HFFc6 (cell line): ENCODE measurements around the gene CPPED1. TPM values are rescaled to one million over a fixed set of nuclear protein-coding genes. Genes with fewer than 3 reads are reported as not detected.

Source experiments
- DNase-seq: peaks from one replicate; pipeline ENCODE4 v3.0.0-alpha.2; 2018
- H3K27ac Mint-ChIP-seq: 2 replicates; pipeline ENCODE4 v1.8.0; 2020; ENCODE audit warnings: mild to moderate bottlenecking, mixed read lengths
- H3K27me3 Mint-ChIP-seq: 2 replicates; pipeline ENCODE4 v1.8.0; 2021; ENCODE audit warnings: mild to moderate bottlenecking, moderate library complexity, mixed read lengths; ENCODE audit not compliant: insufficient read depth
- H3K36me3 Mint-ChIP-seq: 2 replicates; pipeline ENCODE4 v1.8.0; 2021; ENCODE audit warnings: low read depth, mixed read lengths
- H3K4me1 Mint-ChIP-seq: 2 replicates; pipeline ENCODE4 v1.8.0; 2020; ENCODE audit warnings: low read depth, mixed read lengths
- H3K4me3 Mint-ChIP-seq: 2 replicates; pipeline ENCODE4 v1.8.0; 2020; ENCODE audit warnings: mild to moderate bottlenecking, moderate library complexity, mixed read lengths
- H3K9me3 Mint-ChIP-seq: 2 replicates; pipeline ENCODE4 v1.8.0; 2020; ENCODE audit warnings: mild to moderate bottlenecking, mixed read lengths
- total RNA-seq, 6 experiments: library from RNA; stranded (reverse); fragmentation: NEBNext Ultra II Directional; extraction: Animal tissue kit (Norgen Biotek cat#: 25700); gene quantifications; 2 replicates in 1 of 6; 3 replicates in 5 of 6; pipeline ENCODE4 v1.2.3, GENCODE V29; 2021
- TF ChIP-seq, protein P1 (sequence below): fragments of 200-600 bp; sonication (generic); IDR thresholded peaks from 2 replicates; pipeline ENCODE4 v1.5.0; 2021; ENCODE audit warnings: antibody characterized with exemption, mild to moderate bottlenecking

CPPED1 gene
- total RNA-seq, 6 experiments from 2014 or later: 54.6 to 66.7 (median 63.1) TPM

DNA sequence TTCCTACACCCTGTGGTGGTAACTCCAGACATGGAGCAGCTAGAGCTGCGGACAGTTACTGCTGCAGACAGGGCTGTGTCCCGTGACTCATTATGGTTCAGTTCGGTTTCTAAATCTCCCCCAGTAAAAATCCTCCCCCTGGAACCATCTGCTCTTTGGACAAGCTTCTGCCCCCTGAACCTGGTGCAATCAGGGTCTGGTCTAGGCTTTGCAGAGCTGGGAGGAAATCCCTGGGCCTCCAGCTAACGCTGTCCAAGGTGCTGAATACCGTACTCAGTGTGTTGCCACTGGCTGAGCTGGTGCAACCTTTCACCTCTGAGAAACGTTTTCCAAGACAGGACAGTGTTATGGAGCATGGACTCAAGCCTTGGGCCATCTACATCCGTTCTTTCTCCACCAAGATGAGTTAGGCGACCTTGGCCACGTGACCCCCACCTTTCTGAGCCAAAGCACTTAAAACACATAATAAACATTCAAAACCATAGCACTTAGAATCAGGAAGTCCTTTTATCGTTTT is 142.0 kb downstream of the CPPED1 start:
- peaks cover 11% of the 10 kb centered on the region for H3K9me3 Mint-ChIP-seq
- H3K27me3 Mint-ChIP-seq: peaks cover 3% of the 10 kb centered on the region; the same call in 1 of the 2 replicates
- no peaks in the 10 kb centered on the region; the same call in 1 of the 2 replicates for H3K4me1 Mint-ChIP-seq
- TF ChIP-seq, protein P1, sequence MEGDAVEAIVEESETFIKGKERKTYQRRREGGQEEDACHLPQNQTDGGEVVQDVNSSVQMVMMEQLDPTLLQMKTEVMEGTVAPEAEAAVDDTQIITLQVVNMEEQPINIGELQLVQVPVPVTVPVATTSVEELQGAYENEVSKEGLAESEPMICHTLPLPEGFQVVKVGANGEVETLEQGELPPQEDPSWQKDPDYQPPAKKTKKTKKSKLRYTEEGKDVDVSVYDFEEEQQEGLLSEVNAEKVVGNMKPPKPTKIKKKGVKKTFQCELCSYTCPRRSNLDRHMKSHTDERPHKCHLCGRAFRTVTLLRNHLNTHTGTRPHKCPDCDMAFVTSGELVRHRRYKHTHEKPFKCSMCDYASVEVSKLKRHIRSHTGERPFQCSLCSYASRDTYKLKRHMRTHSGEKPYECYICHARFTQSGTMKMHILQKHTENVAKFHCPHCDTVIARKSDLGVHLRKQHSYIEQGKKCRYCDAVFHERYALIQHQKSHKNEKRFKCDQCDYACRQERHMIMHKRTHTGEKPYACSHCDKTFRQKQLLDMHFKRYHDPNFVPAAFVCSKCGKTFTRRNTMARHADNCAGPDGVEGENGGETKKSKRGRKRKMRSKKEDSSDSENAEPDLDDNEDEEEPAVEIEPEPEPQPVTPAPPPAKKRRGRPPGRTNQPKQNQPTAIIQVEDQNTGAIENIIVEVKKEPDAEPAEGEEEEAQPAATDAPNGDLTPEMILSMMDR: no peak
- peaks cover 59% of the 10 kb centered on the region for H3K36me3 Mint-ChIP-seq
- no peak overlapping the region for H3K27ac Mint-ChIP-seq
- no peak overlapping the region for H3K4me3 Mint-ChIP-seq
- DNase-seq: no peak

- H3K36me3 Mint-ChIP-seq: peaks cover 50% of the 10 kb centered on the region
- no peak for DNase-seq
- H3K4me1 Mint-ChIP-seq: no peaks in the 10 kb centered on the region; the same call in 1 of the 2 replicates
These were observed 143.8 kb downstream of the CPPED1 start for GRCh38 chr16:12659871-12660270.

DNA sequence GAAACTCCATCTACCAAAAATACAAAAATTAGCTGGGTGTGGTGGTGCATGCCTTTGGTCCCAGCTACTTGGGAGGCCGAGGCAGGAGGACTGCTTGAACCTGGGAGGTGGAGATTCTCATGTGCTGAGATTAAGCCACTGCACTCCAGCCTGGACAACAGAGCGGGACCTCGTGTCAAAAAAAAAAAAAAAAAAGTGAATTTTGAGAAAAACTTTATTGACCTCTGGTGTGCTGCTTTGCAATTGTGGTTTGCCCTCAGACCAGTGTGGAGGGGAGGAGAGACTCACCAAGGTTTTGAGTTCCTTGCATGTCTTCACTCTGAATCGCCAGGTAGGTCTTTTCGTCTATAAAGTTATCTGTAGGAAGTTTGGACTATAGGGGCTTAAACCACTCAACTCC is 145.2 kb downstream of the CPPED1 start:
- no peak overlapping the region for H3K4me3 Mint-ChIP-seq
- H3K27ac Mint-ChIP-seq: no peak overlapping the region
- no peaks in the 10 kb centered on the region; the same call in 1 of the 2 replicates for H3K4me1 Mint-ChIP-seq
- H3K36me3 Mint-ChIP-seq: peaks cover 36% of the 10 kb centered on the region
- peaks cover 4% of the 10 kb centered on the region; the same call in 1 of the 2 replicates for H3K9me3 Mint-ChIP-seq
- H3K27me3 Mint-ChIP-seq: peaks cover 4% of the 10 kb centered on the region; the same call in 1 of the 2 replicates
- DNase-seq: no peak
- TF ChIP-seq, protein P1: no peak

More at GRCh38 chr16:12659871-12660270, 143.8 kb downstream of the CPPED1 start:
- no peak overlapping the region for H3K4me3 Mint-ChIP-seq
- no peak overlapping the region for H3K27ac Mint-ChIP-seq
- peaks cover 4% of the 10 kb centered on the region; the same call in 1 of the 2 replicates for H3K9me3 Mint-ChIP-seq
- H3K27me3 Mint-ChIP-seq: peaks cover 4% of the 10 kb centered on the region; the same call in 1 of the 2 replicates
- TF ChIP-seq, protein P1: no peak

DNA sequence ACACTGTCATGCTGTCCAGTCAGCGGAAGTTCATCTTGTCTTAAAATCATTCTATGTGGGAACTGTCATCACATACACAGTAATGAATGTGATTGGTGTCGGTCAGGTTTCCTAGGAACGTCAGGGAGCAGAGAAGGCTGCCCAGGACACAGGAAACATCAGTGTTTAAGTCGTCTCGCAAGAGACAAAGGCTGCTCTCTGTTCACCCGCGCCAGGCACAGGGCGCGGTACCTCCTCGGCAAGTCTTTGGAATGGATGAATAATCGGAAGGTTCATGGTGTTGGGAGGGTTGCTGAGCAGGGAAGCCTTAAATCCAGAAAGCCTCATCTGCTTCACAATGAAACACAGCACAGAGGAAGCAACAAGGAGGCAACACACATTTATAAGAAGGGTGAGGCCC is 148.2 kb downstream of the CPPED1 start:
- no peaks in the 10 kb centered on the region for H3K4me1 Mint-ChIP-seq
- TF ChIP-seq, protein P1: no peak
- peaks cover 19% of the 10 kb centered on the region for H3K36me3 Mint-ChIP-seq
- H3K4me3 Mint-ChIP-seq: no peak overlapping the region
- H3K27ac Mint-ChIP-seq: no peak overlapping the region
- peaks cover 4% of the 10 kb centered on the region; the same call in 1 of the 2 replicates for H3K9me3 Mint-ChIP-seq
- H3K27me3 Mint-ChIP-seq: peaks cover 6% of the 10 kb centered on the region
- no peak for DNase-seq

DNA sequence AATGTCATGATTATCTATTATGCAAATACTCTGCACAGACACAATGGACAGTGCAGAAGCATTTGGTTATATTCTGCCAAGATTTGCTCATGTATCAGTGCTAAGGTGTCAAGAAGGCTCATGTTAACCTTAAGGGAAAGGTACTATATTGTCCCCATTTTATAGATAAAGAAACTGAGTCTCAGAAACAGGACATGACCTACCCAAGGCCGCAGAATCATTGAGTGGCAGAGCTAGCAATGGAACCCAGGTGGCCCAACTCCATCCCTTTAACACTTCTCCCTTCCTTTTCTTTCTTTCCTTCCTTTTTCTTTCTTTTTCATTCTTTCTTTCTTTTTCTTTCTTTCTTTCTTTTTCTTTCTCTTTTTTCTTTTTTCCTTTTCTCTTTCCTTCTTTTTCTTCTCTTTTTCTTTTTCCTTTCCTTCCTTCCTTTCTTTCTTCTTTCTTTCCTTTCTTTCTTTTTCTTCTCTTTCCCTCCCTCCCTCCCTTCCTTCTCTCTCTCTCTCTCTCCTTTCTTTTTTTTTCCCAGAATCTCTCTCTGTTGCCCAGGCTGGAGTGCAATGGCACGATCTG is 149.8 kb downstream of the CPPED1 start:
- H3K4me3 Mint-ChIP-seq: no peak overlapping the region
- no peak overlapping the region for H3K27ac Mint-ChIP-seq
- H3K36me3 Mint-ChIP-seq: peaks cover 14% of the 10 kb centered on the region
- DNase-seq: no peak
- H3K4me1 Mint-ChIP-seq: no peaks in the 10 kb centered on the region
- H3K27me3 Mint-ChIP-seq: peaks cover 7% of the 10 kb centered on the region
- peaks cover 3% of the 10 kb centered on the region; the same call in 1 of the 2 replicates for H3K9me3 Mint-ChIP-seq
- TF ChIP-seq, protein P1: no peak
